ENCODE measurements around the gene CTAG2. TPM values are rescaled to one million over a fixed set of nuclear protein-coding genes. Genes with fewer than 3 reads are reported as not detected.
A peak's percentile ranks its signal among the peaks of the same experiment; 100 is the strongest.
"Not testable (repeated sequence)": the region's sequence is repeated elsewhere in the genome, so short reads cannot be mapped to it uniquely, and the experiment has no call there.

The CTAG2 gene
- total RNA-seq, 1 experiment from 2014 or later = not detected

DNA sequence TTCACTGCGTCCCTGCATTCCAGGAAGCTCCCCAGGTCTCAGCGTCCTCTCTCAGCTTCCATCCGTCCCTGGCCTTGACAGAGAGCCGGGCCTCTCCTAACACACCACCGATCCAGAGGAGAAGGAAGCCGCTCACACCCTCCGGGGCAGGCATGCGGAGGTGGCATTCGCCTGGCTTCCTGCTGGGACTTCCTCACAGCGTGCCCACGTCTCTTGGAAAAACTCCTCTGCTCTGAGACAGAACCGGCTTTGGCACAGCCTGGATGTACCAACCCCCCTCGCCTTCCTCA, 3.2 kb downstream of the CTAG2 start:
- TF ChIP-seq, protein P1, sequence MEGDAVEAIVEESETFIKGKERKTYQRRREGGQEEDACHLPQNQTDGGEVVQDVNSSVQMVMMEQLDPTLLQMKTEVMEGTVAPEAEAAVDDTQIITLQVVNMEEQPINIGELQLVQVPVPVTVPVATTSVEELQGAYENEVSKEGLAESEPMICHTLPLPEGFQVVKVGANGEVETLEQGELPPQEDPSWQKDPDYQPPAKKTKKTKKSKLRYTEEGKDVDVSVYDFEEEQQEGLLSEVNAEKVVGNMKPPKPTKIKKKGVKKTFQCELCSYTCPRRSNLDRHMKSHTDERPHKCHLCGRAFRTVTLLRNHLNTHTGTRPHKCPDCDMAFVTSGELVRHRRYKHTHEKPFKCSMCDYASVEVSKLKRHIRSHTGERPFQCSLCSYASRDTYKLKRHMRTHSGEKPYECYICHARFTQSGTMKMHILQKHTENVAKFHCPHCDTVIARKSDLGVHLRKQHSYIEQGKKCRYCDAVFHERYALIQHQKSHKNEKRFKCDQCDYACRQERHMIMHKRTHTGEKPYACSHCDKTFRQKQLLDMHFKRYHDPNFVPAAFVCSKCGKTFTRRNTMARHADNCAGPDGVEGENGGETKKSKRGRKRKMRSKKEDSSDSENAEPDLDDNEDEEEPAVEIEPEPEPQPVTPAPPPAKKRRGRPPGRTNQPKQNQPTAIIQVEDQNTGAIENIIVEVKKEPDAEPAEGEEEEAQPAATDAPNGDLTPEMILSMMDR (IDR thresholded peaks at IDR 0.05; ENCODE audit: unreplicated experiment) = no peak
- intact Hi-C loops (cut with micrococcal nuclease; ENCODE audit: unreplicated experiment) = no loop called here
- peaks cover 4% of the 10 kb centered on the region for H3K4me1 Mint-ChIP-seq (ENCODE audit: low read depth, unreplicated experiment)
- CTCF ChIA-PET = no interaction called here
- peak overlapping the region; percentile 26 for H3K4me3 Mint-ChIP-seq (ENCODE audit: low read depth, unreplicated experiment)
- H3K36me3 Mint-ChIP-seq (ENCODE audit: insufficient read depth, unreplicated experiment) = no peaks in the 10 kb centered on the region
- H3K9me3 Mint-ChIP-seq (ENCODE audit: low read depth, unreplicated experiment) = no peaks in the 10 kb centered on the region
- H3K27me3 Mint-ChIP-seq (ENCODE audit: unreplicated experiment) = peaks cover 39% of the 10 kb centered on the region
- no TSS peak for BruUV-seq (replicated peaks)
- no peak overlapping the region for H3K27ac Mint-ChIP-seq (ENCODE audit: unreplicated experiment)
- no peak for DNase-seq

DNA sequence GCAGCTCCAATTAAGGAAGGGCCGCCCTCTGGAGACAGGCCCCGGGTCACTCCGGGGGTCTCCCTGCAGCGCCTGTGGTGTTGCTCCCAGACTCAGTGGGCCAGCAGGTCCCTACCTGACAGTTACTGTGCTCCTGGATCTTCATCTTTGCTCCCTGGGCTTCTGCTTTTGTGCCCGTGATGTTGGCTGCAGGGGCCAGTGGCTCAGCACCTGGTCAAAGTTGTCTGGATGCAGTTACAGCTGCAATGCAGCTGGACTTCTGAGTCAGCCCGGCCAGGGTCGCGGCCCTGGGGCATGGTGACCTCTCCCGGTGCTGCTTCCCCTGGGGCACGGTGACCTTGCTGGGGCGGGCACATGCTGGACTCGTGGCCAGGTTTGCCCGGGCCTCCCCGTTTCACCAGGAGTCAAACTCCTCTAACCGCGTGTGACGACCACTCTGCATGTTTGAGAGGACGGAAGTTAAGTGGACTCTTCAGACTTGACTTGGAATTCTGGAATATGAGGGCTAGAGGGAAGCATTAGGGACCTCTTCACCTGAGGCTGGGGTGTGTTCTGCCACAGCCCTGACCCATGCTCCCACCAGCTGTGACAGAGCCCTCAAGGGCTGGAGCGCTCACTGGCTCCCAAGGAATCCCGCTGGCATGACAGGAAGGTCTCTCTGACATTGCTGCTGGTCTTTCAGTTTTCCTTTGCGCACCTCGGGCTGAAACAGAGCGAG, 3.7 kb downstream of the CTAG2 start:
- DNase-seq = no peak
- Mint-ChIP-seq H3K9me3 (ENCODE audit: low read depth, unreplicated experiment) (no peaks in the 10 kb centered on the region), H3K4me1 (ENCODE audit: low read depth, unreplicated experiment) (no peaks in the 10 kb centered on the region), H3K4me3 (ENCODE audit: low read depth, unreplicated experiment) (peak overlapping the region; percentile 26), H3K27ac (ENCODE audit: unreplicated experiment) (no peak overlapping the region), H3K27me3 (ENCODE audit: unreplicated experiment) (peaks cover 34% of the 10 kb centered on the region), H3K36me3 (ENCODE audit: insufficient read depth, unreplicated experiment) (no peaks in the 10 kb centered on the region)
- TF ChIP-seq, protein P1 (IDR thresholded peaks at IDR 0.05; ENCODE audit: unreplicated experiment) = no peak
- CTCF ChIA-PET = no interaction called here
- intact Hi-C loops (cut with micrococcal nuclease; ENCODE audit: unreplicated experiment) = no loop called here
- BruUV-seq (replicated peaks) = no TSS peak

DNA sequence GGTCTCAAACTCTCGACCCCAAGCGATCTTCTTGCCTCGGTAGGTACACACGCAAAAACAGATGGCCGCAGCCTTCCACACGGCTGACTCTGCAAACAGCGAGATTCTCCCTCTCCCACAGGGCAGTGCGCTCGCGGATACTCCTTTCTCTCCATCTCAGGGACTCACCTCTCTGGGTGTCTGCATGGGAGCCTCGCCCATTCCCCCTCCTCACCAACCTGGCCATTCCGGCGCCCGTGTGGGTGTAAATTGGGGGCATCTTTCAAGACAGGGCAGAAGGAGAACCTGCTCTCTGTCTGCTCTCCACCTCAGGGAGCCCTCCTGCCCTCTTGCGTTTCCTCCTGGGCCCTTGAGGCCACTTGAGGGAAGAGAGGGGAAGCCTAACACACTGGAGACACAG, 4.4 kb downstream of the CTAG2 start:
- Mint-ChIP-seq H3K9me3 (ENCODE audit: low read depth, unreplicated experiment) (no peaks in the 10 kb centered on the region), H3K27ac (ENCODE audit: unreplicated experiment) (no peak overlapping the region), H3K36me3 (ENCODE audit: insufficient read depth, unreplicated experiment) (no peaks in the 10 kb centered on the region), H3K4me3 (ENCODE audit: low read depth, unreplicated experiment) (no peak overlapping the region), H3K4me1 (ENCODE audit: low read depth, unreplicated experiment) (no peaks in the 10 kb centered on the region), H3K27me3 (ENCODE audit: unreplicated experiment) (peaks cover 30% of the 10 kb centered on the region)
- TF ChIP-seq, protein P1 (IDR thresholded peaks at IDR 0.05; ENCODE audit: unreplicated experiment) = no peak
- CTCF ChIA-PET = no interaction called here
- DNase-seq = no peak
- intact Hi-C loops (cut with micrococcal nuclease; ENCODE audit: unreplicated experiment) = no loop called here
- no TSS peak for BruUV-seq (replicated peaks)

DNA sequence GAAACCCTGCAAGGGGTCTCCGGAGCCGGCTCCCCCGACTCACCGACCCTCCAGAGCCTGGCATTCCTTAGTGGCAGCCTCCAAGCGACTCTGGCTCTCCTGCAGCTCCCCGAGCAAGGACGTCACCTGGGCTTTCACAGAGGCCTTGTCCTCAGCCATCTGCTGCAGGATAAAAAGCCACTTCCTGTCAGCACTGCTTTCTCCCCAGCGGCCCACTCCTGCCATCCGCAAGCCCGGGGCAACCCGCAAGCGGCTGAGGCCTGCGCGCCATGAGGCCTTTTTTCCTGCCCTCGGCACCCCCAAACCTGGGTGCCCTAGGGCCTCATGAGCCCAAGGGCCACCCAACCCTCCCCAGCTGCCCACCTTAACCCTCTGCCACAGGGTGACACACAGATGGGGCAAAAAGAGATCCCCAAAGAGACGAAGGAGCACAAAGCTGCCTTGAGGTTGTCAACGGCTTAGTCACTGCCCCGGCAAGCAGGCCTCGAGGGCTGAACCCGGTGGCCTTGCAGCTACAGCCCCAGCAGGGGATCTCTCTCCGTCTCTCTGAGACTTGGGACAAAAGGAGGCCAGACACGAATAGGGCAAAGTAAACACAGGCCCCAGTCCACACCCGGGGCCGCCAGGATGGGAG, 7.5 kb downstream of the CTAG2 start:
- H3K4me3 Mint-ChIP-seq (ENCODE audit: low read depth, unreplicated experiment); H3K27ac Mint-ChIP-seq (ENCODE audit: unreplicated experiment); intact Hi-C loops (cut with micrococcal nuclease; ENCODE audit: unreplicated experiment); BruUV-seq (replicated peaks); DNase-seq; CTCF ChIA-PET; H3K36me3 Mint-ChIP-seq (ENCODE audit: insufficient read depth, unreplicated experiment); H3K4me1 Mint-ChIP-seq (ENCODE audit: low read depth, unreplicated experiment); H3K9me3 Mint-ChIP-seq (ENCODE audit: low read depth, unreplicated experiment): not testable (repeated sequence)
- peaks cover 24% of the 10 kb centered on the region for H3K27me3 Mint-ChIP-seq (ENCODE audit: unreplicated experiment)

DNA sequence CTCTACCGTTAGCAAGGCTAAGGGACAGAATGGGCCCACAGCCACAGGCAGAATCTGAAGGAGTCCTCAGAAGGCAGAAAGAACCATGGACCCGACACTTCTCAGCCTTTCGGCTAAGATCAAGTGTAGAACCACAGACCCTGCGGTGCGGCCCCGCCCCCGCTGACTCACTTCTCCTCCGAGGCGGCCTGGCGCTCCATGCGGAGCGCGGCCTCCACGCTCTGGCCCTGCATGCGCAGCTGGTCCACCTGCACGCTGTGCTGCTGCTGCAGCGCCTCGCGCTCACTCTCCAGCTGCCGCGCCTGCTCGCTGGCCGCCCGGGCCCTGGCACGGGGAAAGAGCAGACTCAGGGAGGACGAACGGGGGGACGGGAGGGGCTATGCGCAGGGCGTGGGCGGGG, 9.7 kb downstream of the CTAG2 start:
- H3K36me3 Mint-ChIP-seq (ENCODE audit: insufficient read depth, unreplicated experiment); H3K27me3 Mint-ChIP-seq (ENCODE audit: unreplicated experiment); H3K4me1 Mint-ChIP-seq (ENCODE audit: low read depth, unreplicated experiment); H3K9me3 Mint-ChIP-seq (ENCODE audit: low read depth, unreplicated experiment); H3K4me3 Mint-ChIP-seq (ENCODE audit: low read depth, unreplicated experiment); DNase-seq; intact Hi-C loops (cut with micrococcal nuclease; ENCODE audit: unreplicated experiment); H3K27ac Mint-ChIP-seq (ENCODE audit: unreplicated experiment); CTCF ChIA-PET; BruUV-seq (replicated peaks): not testable (repeated sequence)

DNA sequence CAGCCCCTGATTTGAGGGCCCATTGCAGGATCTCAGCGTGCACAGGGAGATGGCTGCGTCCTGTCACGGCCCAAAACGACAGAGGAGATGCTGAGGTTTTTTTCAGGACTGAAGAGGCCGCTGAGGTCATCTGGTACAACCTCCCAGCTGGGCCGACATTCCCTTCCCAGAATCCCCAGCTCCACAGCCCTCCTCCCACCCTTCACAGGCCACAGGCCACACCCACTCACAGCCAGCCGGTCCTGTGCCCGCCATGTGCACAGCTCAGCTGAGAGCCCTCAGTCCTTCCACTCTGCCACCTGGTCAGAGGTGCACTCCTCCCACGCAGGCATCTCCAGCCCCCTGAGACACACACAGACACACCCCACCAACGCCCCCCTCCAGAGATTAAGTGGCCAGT, 11.6 kb downstream of the CTAG2 start:
- H3K9me3 Mint-ChIP-seq (ENCODE audit: low read depth, unreplicated experiment); H3K27me3 Mint-ChIP-seq (ENCODE audit: unreplicated experiment); H3K4me3 Mint-ChIP-seq (ENCODE audit: low read depth, unreplicated experiment); DNase-seq; intact Hi-C loops (cut with micrococcal nuclease; ENCODE audit: unreplicated experiment); H3K4me1 Mint-ChIP-seq (ENCODE audit: low read depth, unreplicated experiment); CTCF ChIA-PET; H3K27ac Mint-ChIP-seq (ENCODE audit: unreplicated experiment); H3K36me3 Mint-ChIP-seq (ENCODE audit: insufficient read depth, unreplicated experiment); BruUV-seq (replicated peaks): not testable (repeated sequence)

DNA sequence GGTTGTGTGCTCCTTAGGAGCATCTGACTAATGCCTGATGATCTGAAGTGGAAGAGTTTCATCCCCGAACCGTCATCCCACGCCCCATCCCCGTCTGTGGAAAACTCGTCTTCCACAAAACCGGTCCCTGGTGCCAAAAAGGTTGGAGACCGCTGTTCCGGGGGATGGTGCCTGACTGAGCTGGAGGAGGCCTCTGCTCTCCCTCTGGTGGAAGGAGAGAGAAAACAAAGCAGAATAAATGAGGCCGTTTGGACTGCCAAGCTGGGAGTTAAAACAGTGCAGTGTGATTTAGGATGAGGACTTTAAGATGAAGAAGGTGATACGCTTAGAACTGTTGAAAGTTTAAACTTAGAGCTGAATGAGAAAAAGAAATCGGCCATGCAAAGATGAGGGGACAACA, 19.7 kb downstream of the CTAG2 start:
- H3K4me3 Mint-ChIP-seq (ENCODE audit: low read depth, unreplicated experiment); H3K36me3 Mint-ChIP-seq (ENCODE audit: insufficient read depth, unreplicated experiment); BruUV-seq (replicated peaks); intact Hi-C loops (cut with micrococcal nuclease; ENCODE audit: unreplicated experiment); H3K27me3 Mint-ChIP-seq (ENCODE audit: unreplicated experiment); DNase-seq; H3K4me1 Mint-ChIP-seq (ENCODE audit: low read depth, unreplicated experiment); CTCF ChIA-PET; H3K27ac Mint-ChIP-seq (ENCODE audit: unreplicated experiment); H3K9me3 Mint-ChIP-seq (ENCODE audit: low read depth, unreplicated experiment): not testable (repeated sequence)

DNA sequence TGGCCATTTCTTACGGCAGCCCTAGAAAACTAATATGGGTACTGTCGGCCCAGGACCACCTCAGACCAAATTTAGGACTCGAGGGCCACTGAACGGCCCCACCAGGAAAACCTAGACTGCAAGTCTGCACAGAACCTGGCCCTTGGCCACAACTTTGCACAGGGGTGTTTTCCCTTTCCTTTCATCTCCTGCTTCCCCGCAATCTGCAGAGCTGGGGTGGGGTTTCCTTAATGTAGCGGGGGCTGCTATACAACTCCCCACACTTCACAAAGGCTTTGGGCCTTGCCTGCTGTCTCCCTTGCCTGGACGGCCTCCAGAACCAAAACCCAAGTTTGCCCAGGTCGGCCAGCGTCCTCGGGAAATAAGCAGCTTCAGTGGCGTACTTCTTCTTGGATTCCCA, 22.4 kb downstream of the CTAG2 start:
- H3K27me3 Mint-ChIP-seq (ENCODE audit: unreplicated experiment); DNase-seq; H3K36me3 Mint-ChIP-seq (ENCODE audit: insufficient read depth, unreplicated experiment); H3K9me3 Mint-ChIP-seq (ENCODE audit: low read depth, unreplicated experiment); intact Hi-C loops (cut with micrococcal nuclease; ENCODE audit: unreplicated experiment); CTCF ChIA-PET; BruUV-seq (replicated peaks); H3K4me1 Mint-ChIP-seq (ENCODE audit: low read depth, unreplicated experiment); H3K27ac Mint-ChIP-seq (ENCODE audit: unreplicated experiment); H3K4me3 Mint-ChIP-seq (ENCODE audit: low read depth, unreplicated experiment): not testable (repeated sequence)

All from Calu3 (cell line).